DMS153 (cell line): ENCODE data around the gene DCTN4.
"Not testable (repeated sequence)": the region's sequence is repeated elsewhere in the genome, so short reads cannot be mapped to it uniquely, and the experiment has no call there.

Experiments used
- DNase-seq: peaks from one replicate; lab custom pipeline; 2025; lab: John Stamatoyannopoulos, UW

The DCTN4 gene

DNA sequence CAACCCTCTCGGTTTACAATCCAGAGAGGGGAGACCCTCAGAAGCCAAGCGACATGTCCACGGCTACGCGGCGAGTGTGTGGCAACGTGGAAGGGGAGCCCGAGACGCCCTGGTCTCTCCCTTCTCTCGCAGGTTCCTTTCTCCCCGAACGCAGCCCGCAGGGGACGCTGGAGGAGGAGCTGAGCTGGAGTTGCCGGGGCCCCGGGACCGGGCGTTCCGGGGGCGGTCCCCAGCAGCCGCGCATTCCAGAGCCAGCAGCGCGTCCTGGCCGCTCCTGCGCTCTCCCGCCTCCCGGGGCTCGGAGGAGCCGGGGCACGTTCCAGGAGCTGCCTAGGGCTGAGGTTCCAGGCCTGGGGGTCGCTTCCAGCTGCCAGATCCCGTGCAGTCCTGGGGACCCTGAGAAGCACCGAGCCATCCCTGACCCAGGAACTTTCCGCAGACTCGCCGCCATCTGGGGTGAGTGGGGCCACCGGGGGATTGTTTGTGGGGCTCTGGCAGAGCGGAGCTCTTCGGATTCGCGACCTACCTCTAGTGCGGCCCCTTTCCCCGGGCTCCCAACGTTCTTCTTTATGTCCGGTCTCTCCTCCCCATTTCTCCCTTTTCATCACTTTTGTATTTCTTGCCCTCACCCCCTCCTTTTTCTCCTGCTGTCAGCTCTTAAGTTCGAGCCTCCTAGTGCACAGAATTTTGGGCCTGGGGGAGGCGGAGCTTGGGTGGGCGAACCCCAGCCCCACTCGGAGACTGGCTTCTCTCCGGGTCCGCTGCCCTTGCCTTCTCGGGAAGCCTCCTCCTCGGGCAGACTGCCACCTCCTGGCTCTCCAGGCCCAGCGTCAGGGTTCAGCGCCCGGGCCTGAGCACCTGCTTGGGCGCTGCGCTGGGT lies 19.9 kb upstream of the DCTN4 start, which contains the start of gene SMIM3:
Gene SMIM3 (plus strand): TSS at position 241 of the 880 bp plus-strand sequence. CDS start 16,684 bp downstream, outside the sequence.
- peak; percentile 2 for DNase-seq

DNA sequence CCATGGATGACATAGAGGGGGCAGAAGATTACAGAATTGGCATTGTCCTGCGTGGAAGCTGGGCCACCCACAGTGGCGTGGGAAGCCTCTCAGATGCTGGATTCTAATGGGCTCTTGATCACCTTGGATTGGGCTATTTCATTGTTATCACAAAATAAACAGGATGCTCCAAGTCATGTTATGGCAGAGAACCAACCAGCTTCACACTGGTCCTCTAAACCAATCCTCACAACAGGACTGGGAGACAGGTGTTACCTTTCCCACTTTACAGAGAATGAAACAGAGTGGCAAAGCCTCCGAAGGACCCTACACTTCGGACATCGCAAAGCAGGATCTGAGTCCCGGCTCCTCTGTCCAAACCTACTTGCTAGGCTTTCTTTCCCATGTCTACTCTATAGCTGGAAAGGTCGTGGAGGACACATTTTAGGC lies 19.3 kb upstream of the DCTN4 start:
- peak; percentile 1 for DNase-seq

DNA sequence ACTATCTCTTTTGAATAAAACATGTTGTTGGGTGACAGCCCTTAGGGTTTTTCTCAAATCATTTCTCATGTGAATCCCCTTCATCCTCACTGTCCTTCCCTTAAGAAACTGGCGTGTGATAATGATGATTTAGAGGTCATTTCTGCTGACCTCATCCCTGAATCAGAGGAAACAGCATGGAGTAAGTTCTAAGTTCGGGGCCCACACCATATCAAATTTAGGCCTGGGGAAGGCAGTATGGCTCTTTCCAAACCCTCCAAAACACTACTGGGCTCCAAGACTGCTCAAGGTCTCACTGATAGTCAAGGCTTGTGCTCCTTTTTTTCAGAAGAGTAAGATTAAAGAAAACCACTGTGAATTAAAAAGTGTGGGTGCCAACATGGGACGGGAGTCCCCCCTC lies 18.9 kb upstream of the DCTN4 start:
- DNase-seq, result no peak

DNA sequence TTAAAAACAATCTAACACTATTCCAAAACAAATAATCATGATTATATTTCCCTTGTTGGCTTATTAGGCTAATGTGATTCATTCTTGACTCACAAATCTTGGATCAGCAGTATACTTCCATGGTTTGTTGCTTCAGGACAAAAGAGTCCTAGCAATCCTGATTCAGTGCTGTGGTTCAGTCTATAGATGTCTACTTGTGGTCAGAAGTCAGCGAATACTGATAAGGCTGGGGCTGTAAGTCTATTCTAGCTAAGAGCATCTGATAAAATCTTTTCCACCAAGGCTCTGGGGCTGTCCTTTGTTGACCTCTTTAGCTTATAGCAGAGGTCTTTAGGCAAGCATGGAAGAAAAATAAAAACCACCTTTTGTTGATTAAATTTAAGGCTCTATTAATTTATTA lies 15.3 kb upstream of the DCTN4 start:
- no peak for DNase-seq

DNA sequence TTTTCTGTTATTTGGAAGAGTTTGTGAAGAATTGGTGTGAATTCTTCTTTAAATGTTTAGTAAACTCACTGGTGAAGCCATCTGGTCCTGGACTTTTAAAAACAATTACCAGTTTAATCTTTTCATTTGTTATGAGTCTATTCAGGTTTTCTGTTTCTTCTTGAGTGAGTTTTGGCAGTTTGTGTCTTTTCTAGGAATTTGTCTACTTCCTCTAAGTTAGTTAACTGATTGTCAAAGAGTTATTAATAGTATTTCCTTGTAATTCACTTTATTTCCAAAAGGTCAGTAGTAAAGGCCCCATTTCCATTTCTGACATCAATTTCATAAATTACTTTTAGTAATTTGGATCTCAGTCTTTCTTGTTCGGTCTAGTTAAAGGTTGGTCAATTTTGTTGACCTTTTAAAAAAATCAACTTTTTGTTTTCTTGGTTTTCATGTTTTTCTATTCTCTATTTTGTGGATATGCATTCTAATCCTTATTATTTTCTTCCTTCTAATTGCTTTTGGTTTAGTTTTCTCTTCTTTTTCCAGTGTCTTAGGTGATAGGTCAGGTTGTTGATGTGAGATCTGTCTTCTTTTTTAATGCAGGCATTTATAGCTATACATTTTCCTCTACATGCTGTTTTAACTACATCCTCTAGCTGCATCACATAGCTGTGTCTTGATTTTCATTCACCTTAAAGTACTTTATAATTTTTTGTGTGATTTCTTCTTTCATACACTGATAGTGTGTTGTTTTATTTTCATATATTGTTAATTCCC lies 12.4 kb upstream of the DCTN4 start:
- no peak for DNase-seq

DNA sequence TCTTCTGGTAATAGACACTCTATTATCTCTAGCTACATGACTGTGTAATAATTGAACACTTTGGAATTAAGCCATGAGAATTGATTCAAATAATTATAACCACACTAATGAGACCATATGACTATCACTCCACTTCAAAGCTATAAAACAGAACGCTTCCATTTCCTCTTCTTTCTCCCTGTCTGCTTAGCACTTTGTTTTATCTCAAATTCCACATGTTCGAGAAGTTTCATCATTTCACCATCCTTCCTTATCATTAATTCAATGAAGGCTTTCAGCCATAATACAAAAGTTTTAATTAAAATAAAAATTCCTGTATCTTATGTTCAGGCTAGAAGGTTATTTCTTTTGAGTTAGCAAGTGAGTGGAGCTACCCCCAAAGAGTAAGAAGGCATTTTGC lies 7.4 kb upstream of the DCTN4 start:
- no peak for DNase-seq

DNA sequence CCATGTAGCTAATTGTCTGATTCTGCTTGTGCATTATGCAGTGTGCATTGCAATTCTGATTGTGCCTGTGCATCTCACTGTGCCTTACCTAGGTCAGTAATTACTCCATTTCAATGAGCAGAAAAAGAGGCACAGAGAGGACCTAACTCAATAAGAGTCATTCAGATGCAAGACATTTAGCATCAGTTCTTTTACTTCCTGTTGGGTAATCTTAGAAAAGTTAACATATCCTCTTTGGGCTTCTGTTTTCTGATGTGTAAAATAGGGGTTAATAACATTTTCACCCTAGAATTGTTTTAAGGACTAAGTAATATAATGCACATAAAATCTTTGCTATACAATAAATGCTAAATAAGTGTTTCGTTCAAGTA lies 7.0 kb upstream of the DCTN4 start:
- DNase-seq, result no peak

DNA sequence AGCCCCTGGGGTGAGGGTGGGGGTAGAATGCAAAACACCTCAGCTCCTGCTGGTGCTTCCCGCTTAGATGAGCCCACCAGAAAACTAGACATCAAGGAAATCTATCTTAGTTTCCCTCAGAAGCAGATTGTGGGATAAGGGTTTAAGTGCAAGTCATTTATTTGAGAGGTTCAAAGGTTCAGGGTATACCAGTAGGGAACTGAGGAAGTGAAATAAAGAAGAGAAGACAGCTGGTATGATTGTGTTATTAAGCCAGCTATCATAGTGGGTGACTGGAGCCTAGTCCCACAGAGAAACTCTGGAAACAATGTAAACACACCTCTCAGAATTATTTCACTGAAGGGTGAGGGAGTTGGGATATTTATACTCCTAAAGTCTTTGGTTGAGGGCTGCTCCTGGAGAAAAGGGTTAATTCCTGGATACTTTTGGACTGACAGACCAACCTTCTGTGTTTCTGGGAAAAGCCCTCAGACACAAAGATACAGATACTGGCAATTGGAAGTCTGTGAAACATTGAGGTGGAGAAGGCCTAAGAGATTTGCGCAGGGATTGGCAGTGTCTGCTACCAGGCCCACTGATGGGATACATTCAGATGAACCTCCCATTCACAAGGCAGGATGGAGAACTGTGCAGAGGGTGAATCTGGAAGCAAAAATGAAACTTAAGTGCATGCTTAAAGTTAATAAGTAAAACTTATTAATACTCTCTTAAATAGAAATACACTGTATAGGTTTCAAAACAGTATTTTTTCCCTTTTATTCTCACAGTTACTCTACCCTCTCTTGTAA lies 6.4 kb upstream of the DCTN4 start:
- DNase-seq, result no peak

DNA sequence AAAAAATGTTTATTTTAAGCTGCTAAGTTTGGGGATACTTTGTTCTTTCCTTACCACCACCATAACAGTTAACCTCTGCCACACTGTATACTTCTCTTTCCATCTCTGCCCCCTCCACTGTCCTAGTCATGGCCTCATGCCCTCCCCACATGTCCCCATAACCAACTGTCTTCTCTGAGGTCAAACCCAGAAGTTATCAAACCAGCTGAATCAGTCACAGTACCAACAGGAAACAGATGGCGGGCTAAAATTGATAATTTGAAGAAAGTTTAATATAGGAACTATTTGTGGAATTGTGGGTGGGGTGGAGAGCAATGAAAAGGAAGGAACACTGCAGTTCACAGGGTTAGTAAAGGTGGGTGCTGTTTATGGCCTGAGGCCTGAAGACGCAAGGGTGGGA lies 5.7 kb upstream of the DCTN4 start:
- no peak for DNase-seq

DNA sequence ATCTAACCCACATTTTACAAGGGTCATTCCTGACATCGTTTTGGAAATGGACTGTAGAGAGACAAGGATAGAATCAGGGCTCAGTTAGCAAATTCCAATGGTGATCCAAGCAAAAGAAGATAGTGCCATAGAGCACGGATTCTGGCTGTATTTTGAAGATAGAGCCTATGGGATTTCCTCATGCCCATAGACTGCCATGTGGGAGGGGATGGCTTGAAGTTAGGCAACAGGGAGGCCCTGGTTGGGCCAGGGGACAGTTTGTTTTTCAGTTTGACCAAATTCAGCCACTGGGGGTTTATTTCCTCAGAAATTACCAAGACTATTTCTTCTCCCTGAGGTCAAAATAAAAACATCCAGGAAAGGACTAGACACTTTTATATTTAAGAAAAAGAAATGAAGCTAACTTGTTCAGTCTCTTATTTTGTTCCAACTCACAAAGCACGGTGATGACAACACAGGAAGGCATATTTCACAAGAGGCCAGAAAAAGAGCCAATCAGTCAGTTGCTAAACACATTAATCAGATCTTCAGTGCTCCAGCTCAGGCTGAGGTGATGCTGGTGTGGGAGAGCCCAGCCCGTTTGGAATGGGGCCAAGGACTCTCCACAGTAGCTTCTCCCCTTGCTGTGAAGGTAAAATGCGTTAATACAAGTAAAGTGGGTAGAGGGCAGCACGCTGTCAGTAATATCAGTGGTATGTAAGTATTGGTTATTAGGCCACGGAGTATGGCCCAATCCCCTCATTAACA lies 4.4 kb upstream of the DCTN4 start:
- peak; percentile 14 for DNase-seq

DNA sequence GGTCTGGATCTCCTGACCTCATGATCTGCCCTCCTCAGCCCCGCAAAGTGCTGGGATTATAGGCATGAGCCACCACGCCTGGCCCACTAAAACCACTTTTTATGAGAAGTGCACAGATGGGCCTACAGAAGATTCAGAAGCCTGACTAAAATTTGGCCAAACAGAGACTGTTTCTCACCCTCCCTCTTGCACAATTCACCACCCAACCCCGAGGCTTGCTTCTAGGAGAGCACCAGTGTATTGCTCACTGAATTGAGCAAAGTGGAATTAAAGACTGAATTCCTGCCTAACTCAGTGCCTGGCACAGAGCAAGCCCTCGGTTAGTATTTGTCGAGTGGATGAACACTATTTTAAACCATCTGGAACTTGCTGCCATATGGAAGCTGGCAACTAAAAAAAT lies 3.4 kb upstream of the DCTN4 start:
- no peak for DNase-seq

DNA sequence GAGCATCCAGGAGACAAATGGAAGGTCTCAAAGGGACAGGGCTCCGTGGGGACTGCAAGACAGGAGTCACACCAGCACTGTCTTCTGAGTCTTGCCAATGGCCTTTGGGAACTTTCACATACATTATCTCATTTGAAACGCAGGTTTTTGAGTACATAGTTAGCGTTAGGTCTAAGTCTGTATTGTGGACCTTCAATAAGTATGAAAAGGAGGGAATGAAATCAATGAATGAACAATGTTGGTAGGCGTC lies 442 bp upstream of the DCTN4 start:
- DNase-seq, result no peak

DNA sequence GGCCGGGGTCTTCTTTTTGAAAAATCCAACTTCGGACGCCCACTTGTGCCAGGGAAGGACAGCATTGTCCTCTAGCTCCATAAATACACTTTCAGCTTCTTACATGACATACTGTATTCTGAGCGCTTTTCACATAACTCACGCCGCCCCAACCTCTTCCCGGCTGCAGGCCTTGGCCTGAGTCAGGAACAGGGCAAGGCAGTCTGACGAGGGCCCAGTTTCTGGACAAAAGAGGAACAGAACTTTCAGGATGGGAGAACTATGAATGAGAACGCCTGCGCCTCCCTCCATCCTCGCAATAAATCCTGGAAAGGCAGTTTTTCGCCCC lies 650 bp downstream of the DCTN4 start:
- no peak for DNase-seq

DNA sequence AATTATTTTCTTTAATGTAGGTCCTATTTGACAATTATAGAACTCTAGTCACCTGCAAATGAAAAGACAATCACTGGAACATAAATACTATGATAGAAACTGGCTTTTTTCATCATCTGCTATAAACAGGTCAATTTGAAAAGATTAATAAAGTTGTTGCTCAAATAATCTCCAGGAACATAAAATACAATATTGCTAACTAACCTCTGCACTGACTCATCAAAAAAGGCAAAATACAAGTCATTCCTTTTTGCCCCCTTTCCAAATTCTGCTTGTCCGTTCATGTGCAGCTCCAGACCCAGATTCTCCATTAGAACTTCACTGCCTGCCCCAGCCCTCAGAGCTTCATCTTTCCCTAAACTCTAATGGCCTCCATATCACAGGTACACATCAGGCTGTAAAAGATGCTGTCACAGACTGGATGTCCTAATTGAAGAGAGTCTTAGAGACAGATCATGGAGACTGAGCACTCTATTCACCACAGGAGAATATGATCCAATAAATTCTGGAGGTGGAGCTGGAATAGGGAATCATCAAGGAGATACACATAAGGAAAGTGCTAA lies 1.6 kb downstream of the DCTN4 start:
- no peak for DNase-seq

DNA sequence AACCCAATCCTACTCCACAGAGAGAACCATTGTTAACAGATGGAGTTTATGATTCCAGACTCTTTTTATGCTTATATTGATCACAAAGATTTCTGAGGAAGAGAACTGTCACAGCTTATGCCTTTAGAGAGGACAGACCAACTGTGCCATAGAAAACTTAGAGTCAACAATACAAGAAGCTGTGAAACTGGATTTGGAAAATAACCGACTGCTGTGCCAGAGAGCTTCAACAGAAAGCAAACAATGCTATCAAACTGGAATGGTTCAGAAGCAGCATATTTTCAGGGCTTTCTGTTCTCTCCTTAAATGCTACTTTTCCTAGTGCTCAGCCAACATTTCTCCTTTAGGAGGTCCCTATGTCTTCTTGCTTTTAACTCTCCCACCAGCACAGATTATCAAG lies 5.0 kb downstream of the DCTN4 start:
- no peak for DNase-seq

DNA sequence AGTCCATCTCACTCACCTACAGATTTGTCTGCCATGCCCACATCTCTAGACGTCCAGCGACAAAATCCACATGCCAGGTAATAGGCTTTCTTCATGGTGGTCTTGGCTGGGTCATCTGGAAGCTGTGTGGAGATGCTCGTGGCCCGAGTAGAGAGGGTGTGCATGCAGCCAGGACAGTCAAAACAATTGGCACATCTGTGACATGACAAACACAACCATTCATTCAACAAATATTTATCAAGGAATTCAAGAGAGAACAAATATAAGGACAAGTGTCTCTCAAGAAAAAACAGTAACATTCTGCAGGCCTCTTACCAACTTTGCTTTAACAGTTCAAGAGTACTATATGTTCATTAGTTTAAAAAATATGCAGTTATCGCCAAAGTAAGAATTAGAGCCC lies 5.4 kb downstream of the DCTN4 start:
- no peak for DNase-seq

DNA sequence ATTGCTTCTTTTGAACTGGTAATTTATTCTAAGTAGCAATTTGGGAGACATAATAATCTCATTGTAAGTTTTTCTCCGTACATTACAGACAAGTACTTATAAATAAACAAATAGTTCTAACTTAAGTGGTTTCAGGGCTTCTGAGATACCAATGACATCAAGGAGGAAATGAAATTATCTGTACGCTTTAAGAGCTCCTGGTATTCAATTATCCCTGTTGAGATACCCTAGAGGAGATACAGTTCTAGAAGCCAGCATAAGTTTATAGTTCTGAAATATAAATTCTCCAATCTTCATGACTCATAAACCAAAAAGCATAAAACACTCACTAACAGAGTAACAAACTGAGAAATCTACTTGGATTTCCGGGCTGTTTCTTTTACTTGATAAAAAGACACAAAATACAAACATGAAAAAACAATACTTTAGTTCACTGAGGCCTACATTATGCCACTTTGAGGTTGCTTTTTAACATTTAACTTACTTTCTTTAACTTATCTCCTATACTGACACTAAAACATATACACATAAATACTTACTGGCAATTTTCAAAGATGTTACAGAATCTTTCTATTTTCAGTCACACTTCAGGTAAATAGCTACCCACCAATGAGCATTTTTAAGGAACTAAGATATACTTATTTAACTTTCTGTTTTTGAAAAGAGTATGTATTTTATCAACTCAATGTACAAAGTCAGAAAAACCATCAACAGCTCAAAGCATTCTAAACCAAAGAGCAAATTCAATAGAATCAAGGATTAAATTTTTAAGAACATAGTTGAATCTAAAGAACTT lies 7.5 kb downstream of the DCTN4 start:
- no peak for DNase-seq

DNA sequence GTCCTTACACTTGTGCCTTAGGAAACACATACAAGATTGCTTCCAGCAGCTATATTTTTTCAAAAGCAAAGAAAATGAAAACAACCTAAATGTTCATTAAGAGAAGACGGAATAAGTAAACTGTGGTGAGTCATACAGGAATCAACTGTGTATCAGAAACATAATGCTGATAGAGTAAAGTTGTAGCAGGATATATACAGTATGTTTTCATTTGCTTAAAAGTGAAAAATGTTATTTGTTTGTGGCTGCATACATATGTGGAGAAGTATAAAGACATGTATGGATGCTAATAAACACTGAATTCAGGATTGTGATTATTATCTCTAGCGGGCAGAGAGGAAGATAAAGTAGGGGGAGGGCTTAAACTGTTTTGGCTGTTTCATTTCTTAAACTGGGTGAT lies 8.3 kb downstream of the DCTN4 start:
- no peak for DNase-seq

DNA sequence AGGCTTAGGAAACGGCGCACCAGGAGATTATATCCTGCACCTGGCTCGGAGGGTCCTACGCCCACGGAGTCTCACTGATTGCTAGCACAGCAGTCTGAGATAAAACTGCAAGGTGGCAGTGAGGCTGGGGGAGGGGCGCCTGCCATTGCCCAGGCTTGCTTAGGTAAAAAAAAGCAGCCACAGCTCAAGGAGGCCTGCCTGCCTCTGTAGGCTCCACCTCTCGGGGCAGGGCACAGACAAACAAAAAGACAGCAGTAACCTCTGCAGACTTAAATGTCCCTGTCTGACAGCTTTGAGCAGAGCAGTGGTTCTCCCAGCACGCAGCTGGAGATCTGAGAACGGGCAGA lies 15.7 kb downstream of the DCTN4 start:
- DNase-seq, result not testable (repeated sequence)

DNA sequence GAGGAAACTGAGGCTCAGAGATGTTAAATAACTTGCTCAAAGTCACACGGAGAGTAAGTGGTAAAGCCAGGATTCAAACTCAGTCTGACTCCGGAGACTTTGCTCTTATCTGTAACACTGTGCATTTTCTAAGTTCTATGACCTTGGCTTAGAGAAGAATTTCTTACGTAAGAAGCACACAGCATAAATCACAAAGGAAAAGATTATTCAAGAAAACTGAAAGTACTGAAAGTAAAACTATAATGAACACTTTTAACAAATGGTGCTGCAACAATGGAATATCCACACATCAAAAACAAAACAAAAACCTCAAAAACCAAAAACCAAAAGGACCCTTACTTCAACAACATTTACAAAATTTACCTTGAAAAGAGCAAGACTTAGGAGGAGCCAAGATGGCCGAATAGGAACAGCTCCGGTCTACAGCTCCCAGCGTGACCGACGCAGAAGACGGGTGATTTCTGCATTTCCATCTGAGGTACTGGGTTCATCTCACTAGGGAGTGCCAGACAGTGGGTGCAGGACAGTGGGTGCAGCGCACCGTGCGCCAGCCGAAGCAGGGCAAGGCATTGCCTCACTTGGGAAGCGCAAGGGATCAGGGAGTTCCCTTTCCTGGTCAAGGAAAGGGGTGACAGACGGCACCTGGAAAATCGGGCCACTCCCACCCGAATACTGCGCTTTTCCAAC lies 16.2 kb downstream of the DCTN4 start:
- not testable (repeated sequence) for DNase-seq

DNA sequence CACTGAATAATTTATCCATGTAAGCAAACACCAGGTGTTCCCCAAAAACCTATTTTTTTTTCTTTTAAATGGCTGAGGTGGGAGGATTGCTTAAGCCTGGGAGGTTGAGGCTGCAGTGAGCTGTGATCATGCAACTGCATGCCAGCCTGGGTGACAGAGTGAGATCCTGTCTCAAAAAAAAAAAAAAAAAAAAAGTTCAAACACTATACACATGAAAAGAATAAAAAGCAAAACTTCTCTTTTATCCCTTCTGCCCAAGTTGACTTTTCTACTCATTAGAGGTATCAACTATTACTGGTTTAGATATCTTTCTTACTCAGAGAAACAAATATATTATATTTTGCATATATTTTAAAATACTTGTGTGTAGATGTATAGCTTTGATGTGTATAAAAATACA lies 17.8 kb downstream of the DCTN4 start:
- DNase-seq, result no peak
